GM21529 (cell line): ENCODE measurements around the gene ALKBH2.

ENCODE experiments used
- ATAC-seq: cut with Tn5 transposase; IDR thresholded peaks from one replicate; pipeline ENCODE4 v1.9.1; 2021; ENCODE audit not compliant: unreplicated experiment

The ALKBH2 gene

DNA sequence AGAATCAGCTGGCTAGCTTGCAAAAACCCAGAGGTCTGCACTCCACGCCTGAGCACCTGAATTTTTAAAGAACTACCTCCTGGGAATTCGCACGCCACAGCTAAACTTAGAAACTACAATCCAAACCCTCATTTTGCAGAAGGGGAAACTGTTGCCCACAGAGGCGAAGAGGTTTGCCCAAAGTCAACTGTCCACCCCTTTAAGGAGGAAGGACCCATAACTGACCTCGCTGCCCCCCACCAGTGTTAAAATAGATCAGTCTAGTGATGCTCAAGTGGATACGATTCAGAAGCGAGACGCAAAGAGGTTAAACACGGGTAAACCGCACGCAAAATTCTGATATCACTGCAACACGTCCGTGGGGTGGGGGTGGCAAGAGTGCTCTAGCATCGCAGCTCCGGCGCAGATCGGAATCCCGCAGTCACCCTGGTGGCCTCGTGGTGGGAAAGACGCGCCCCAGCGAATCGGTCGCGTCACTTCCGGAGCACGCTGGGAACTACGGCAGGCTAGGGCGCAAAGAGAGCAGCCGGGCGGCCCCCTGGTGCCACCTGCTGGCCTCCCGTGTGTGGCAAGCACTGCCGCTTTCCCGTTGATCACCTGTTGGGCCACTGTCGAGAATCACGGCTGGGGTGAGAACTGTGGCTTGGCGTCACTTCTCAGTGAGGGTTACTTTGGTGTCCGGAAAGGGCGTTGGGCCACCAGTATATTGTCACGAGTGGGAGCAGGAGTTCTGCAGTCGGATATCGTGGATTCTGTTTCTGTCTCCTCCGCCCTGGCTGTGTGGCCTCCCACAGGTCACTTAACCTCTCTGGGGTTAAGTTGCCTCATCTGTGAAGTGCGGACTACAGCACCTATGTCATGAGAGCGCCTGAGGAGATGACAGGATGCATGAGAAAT is at the start of gene ALKBH2:
Gene ALKBH2, minus strand, starts transcription at position 451 of the 897 bp plus-strand sequence. CDS start 686 bp downstream, outside the sequence.
- ATAC-seq: peak; percentile 64

DNA sequence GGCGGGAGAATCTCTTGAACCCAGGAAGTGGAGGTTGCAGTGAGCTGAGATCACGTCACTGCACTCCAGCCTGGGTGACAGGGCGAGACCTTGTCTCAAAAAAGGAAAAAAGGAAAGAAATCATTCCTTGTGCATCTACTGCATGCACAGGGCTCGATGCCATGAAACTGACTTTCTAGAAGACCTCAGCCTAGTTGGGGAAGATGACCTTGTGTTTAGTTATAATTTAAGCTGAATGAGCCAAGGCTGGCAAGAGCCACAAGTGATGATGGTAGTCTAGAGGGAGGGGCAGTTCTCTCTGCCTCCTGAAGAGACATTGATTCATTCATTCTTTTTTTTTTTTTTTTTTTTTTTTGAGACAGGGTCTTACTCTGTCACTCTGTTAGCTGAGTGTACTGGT is 47.3 kb upstream of the ALKBH2 start:
- no peak for ATAC-seq

DNA sequence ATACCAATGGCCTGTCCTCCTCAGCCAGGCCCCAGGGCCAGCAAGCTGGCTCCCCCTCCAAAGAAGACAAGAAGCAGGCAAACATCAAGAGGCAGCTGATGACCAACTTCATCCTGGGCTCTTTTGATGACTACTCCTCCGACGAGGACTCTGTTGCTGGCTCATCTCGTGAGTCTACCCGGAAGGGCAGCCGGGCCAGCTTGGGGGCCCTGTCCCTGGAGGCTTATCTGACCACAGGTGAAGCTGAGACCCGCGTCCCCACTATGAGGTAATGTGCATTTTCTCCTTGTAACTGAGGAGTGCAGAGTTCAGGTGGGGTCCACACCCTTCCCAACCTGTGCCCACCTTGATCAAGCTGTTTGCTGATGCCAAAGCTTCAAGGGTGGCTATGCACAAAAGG is 46.5 kb upstream of the ALKBH2 start:
- ATAC-seq: no peak

DNA sequence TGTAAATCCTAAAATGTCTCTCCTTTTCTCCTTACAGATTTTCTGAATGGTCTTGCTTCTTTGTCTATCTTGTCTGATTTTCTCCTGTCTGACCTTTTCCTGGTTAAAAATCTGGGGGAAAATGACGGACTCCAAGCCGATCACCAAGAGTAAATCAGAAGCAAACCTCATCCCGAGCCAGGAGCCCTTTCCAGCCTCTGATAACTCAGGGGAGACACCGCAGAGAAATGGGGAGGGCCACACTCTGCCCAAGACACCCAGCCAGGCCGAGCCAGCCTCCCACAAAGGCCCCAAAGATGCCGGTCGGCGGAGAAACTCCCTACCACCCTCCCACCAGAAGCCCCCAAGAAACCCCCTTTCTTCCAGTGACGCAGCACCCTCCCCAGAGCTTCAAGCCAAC is 46.1 kb upstream of the ALKBH2 start:
- ATAC-seq: no peak

DNA sequence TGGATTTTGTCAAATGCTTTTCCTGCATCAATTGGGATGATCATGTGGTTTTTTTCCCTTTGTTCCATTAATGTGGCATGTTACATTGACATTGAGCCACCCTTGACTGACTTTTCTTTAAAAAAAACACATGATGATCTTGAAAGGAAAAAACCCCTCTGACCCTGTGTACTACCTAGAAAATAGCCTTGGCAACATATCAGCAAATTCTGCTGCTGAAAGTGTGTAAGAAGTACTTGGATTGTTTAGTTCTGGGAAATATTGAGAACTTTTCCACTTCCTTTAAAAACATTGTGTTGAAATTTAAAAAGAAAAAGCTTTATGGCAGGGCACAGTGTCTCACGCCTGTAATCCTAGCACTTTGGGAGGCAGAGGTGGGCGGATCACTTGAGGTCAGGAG is 43.8 kb upstream of the ALKBH2 start:
- ATAC-seq: no peak

DNA sequence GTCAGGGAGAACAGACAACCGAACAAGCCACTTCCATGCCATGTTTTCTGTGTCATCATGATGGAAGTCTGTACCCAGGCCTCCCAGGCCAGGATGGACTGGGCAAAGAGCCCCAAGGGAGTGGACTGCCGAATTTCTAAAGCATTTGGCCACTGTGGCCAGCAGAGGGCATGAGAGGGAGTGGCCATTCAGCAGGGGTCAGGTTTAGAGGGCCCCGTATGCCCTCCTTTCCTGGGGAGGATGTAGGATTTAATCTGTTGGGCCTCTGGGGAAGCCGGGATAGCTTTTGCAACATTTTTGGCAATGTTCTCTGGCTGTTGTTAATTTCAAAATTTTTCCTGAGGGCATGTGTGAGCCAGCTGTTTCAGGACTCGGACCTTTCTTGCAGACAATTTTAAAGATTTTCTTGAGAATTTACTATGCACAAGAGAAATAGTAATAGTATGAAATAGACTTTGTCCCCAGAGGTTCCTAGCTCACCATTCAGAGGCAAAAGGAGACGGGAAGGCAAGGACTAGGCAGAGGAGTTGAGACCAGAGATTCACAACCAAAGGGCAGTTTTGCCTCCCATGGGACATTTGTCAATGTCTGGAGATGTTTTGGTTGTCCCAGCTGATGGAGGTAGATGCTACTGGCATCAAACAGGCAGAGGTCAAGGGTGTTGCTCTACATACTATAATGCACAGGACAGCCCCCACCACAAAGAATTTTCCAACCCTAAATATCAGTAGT is 41.1 kb upstream of the ALKBH2 start:
- ATAC-seq: no peak

DNA sequence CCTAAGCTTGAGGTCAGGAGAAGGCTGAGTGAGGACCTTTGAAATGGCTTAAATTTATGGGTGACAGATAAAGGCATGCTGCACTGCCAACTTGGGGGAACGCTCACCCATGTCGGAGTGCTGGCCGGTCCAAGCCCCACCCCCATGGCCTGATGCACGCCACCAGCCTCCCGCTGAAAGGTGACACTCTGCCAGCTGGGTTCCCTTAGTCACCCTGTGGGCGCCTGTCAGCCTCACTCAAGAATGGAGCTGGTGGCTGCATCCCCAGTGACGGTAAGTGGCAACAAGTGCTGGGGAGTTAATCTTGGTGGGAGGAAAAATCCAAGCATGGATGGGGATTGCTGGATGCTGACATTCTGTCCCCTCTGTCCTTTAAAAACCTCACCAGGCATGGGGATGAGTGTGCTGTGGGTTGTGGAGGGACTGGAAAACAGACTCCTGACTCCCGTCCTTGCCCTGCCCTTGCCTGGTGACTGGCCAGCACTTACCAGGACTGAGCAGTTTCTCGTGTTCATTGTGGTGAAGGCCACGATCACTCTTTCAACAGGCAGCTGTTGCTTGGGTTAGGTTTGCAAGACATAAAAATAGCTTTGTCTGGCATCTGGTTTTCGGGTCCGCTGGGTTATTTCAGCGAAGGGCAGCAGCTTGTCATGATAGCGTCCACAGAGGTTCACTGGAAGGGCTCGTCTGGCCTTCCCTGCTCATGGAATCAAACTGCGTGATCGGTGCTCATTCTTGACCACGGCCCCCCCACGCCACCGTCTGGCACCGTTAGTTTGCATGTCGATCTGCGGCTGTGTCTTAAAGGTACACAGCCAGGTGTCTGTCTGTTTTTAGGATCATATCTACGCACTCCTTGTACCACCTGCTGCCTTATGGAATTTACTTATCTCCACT is 38.1 kb upstream of the ALKBH2 start:
- ATAC-seq: no peak

DNA sequence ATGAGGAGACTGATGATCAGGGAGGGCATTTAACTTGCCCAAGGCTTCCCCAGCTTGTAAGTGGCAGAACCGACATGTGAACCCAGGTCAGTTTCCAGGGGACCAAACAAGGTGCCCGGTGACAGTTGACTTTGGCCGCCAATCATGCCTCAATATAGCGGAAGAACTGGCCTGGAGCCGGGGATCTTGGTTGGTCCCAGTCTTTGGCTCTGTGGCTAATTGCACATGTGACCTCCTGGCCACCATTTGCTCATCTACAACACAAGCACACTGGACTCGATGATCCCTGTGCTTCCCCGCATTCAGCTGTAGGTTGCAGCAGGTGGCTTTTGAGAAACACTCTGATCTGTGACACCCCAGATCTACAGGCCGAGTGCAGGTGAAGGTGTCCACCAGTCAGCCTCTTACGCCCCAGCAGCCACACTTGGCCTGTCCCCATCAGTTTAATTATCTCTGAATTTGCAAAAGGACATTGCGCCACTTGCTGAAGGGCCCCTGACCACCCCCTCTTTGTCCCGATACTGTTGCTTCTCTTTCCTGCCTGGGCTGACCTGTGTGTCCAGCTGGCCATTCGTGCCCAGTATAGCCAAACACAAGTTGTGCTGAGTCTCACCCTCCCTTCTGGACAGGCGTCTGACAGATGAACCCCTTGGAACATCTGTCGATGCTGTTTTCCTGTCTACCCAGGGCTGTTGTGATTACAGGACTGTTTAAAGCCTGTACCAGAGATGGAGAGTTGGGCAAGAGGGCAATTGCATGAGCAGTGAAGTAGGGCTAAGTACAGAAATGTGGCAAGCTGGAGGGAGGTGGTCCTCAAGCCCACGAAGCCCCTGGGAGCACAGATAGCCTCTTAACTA is 37.3 kb upstream of the ALKBH2 start:
- ATAC-seq: no peak

DNA sequence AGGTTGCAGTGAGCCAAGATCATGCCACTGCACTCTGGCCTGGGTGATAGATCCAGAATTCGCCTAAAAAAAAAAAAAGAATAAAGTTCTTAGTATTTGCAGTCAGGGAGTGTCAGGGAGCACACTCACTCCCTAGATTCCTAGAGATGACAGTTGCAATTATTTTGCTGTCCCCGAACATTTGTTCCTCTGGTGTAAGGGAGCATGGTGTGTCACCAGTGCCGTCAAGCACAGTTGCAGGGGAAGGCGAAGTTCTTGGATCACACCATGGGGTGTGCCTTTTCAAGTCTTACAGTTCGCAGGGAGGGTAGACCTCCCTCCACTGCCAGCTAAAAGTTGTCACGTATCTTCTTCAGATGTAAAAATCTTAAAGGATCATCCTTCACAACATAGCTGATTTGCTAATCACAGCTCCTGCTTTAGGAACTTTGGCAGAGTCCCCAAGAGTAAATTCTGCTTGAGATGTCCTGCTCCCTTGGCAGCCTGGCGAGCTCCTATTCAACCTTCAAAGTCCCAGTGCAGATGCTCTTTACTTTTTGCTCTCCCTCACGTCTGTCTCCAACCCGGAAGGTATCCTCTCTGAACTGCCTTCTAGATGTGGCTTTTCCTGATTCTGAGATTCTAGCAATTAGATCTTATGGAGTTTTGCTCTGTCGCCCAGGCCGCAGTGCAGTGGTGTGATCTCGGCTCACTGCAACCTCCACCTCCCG is 34.4 kb upstream of the ALKBH2 start:
- ATAC-seq: no peak

DNA sequence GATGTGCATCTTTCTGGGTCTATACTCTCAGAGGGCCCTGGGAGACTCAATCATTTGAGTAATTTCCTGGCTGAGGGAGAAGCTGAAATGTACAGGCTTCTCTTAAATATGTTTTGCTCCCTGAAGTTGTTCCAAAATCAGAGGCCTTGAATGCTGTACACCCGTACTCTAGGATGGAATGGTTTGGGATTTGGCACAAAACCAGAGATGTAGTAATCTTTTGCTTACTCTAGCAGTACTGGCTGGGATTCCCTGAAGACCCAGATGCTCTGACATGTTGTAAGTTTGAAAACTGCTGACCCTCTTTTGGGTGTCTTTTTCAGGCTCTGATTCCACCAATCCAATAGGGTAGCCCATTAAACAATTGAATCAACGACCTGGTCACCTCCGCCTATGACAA is 33.5 kb upstream of the ALKBH2 start:
- no peak for ATAC-seq

DNA sequence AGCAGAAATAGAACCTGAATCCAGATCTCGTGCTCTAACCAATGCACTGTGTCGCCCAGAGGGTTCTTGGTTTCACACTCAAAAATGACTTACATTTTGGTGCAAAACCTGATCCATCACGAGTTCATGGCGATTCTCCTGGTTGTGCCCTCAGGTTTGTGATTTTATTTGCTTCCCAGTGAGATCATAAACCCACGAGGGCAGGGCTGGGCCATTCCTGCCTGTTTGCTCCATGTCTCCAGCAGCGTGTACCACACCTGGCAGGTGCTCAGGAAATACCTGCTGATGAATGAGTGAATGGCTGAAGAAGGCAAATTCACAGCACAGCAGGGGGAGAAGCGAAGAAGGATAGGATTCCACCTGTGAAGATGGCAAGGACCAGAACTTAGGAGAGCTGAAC is 32.5 kb upstream of the ALKBH2 start:
- no peak for ATAC-seq

DNA sequence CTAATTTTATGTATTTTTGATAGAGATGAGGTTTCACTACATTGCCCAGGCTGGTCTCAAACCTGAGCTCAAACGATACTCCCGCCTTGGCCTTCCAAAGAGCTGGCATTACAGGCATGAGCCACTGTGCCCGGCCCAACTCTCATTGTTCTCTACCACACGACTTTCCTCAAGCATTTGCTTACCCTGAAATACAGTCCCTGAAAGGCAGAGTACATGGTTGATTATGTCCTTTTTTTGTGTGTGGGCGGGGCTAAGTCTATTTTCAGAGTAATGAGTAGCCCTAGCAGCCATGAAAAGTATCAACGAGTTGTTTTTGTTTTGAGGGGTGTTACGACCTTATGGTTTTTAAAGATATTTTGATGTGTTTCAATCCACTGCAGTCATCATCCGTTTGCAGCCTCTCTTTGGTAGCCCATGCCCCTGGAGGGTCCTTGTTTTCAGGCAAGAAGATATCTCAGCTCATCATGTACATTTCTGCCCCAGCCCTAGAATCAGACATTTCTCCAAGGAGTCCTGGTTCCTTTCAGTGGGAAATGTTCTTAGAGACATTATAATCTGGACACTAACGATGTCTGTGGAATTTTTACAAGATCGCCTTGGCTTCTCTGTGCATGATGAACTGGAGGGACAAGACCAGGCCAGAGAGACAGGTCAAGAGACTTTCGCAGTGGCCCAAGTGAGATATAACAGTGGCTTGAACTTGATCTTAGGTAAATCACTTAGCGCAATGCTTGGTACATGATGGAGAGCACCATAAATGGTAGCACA is 31.8 kb upstream of the ALKBH2 start:
- no peak for ATAC-seq

DNA sequence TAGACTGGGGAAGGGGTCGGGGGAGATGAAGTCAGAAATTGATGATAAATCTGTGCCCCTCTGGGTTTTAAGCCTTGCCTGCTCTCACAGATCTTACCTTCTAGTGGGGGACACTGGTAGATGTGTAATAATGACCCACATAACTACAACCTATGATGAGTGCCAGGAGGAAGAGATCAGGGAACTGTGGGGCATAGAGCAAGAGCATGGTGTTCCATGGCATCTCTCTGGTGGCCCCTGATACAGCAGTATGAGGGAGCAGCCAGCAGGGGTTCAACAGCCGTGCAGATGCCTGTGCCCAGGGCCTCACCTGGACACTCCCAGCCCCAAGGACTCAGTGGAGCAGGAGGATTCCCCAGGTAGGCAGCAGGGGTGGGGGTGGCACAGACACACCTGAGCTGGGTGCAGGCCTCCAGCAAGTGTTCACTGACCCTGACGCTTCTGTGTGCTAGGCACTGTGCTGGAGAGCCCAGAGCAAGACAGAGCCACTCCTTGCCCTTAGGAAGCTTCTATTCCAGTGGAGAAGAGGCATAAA is 28.1 kb upstream of the ALKBH2 start:
- no peak for ATAC-seq

DNA sequence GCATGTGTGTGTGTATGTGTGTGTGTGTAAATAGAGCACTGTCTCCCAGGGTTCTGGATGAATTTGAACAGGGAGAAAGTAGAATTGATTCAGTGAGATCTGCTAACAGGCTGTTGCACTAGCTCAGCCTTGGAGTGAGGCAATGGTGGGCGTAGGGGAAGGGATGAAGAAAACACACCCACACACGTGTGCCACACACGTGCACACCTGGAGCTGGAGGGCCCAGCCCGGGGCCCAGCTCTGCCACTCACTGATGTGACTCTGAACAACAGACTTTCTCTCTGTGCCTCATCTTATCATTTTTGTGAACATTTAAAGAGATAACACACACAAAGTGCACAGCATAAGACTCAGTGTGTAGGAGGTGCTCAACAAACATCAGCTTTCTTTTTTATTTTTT is 27.3 kb upstream of the ALKBH2 start:
- no peak for ATAC-seq

DNA sequence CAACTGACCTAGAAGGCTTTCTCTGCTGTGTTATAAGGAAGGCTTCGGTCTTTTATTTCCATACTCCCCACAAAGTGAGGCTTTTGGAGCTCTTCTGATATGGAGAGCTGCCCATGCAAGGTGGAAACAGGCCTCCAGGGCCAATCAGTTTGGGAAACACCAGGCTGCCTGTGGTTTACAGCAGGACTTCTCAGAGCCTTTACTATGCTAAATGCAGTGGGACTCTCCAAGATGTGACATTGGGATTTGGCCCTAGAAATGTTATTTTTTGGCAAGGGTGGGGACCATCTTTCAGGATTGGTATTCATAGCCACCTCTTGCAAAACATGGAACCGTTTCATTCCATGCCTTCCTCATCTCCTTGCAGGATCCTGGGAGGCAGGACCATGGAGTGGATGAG is 26.8 kb upstream of the ALKBH2 start:
- ATAC-seq: no peak

DNA sequence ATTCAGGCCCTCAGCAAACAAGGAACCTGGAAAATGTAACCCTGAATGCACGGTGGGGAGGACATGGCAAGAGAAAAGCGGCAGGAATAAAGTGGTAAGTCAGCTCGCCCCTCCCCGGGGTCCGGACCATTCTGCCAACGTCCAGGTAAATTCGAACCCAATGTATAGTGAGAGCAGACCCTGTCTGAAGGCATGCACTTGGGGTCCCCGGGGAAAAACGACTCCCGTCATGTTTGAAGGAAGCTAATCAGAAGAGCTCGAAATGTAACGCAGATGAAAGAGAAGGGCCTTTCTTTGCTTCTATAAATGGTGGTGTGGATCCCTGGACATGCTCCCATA is 23.3 kb upstream of the ALKBH2 start:
- no peak for ATAC-seq

DNA sequence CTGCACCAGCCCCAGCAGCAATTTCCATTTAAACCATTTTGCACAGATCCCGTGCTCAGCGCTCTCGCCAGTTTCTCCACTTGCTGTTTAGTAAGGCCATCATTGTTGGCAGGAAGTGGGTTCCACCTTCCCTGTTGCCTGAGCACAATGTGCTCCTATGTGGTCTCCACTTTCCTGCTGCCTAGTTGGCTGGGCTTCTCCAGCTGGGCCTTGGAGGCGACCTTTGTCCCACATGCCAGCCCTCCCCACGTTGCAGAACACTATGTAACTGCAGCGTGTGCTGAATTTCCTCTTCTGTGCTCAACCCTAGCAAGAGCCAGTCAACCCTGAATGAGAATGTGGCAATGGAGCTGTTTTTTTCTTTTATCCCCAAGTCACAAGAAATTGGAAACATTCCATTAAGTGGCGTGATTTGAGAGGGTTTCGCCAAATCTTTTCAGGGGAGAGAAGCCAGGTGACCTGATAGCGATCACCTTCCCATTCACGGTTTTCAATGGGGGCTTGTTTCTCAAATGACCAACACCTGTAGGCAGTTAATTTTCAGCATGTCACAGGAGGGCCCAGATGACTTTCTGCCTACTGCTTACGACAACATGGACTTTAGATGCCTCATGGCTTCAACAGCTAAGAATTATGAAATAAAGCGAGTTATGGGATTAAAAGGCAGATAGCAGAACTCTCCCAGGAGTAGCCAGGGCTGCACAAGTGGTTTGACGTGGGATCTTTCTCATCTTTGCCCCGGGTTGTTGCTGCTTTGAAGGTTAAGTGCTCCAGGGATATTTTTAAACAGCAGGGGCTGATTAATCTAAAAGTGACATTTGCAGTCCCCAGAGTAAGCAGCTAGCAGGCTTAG is 22.7 kb upstream of the ALKBH2 start, which contains the start of gene ACACB:
Gene ACACB, plus strand, starts transcription at position 830 of the 853 bp plus-strand sequence. CDS start 22,819 bp downstream, outside the sequence.
- ATAC-seq: no peak

DNA sequence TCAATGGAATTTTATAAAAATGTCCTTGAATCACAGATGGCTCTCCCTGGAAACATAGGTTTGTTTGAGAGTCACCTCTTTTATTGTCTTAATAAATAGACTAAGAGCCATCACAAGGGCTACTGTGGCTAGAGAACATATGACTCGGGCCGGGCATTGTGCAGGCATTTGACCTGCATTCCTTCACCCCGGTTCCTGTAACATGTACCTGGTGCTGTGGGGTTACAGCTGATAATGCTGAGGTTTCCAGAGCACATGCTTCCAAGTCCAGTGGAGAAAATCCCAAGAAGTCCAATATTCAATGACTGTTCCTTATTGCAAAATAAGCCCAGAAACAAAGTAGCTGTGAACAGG is 22.1 kb upstream of the ALKBH2 start:
- no peak for ATAC-seq
